Karpas-422 (cell line): Measurements from ENCODE around the gene NRDC. TPM values are rescaled to one million over a fixed set of nuclear protein-coding genes. Genes with fewer than 3 reads are reported as not detected.

Experiments
- DNase-seq: peaks from one replicate; pipeline ENCODE4 v3.0.0-alpha.2; 2015
- H2AFZ ChIP-seq: fragments of 200-600 bp; sonication (generic); 2 replicates; pipeline ENCODE4 v1.6.1; 2014; ENCODE audit warnings: antibody characterized with exemption, low read length, mixed read lengths
- H3K27ac ChIP-seq: fragments of 200-600 bp; sonication (generic); 2 replicates; pipeline ENCODE4 v1.5.1; 2014; ENCODE audit warnings: mild to moderate bottlenecking, low read length, moderate library complexity
- H3K27me3 ChIP-seq: fragments of 200-600 bp; sonication (generic); 2 replicates; pipeline ENCODE4 v1.6.1; 2014; ENCODE audit warnings: low read length, mixed read lengths
- H3K36me3 ChIP-seq: fragments of 200-600 bp; sonication (generic); 2 replicates; pipeline ENCODE4 v1.6.1; 2014; ENCODE audit warnings: low read length, mixed read lengths; ENCODE audit not compliant: insufficient read depth
- H3K4me1 ChIP-seq: fragments of 200-600 bp; sonication (generic); 2 replicates; pipeline ENCODE4 v1.6.1; 2014; ENCODE audit warnings: mild to moderate bottlenecking, low read length, mixed read lengths
- H3K4me2 ChIP-seq: fragments of 200-600 bp; sonication (generic); 2 replicates; pipeline ENCODE4 v1.6.1; 2014; ENCODE audit warnings: low read length, low read depth, mild to moderate bottlenecking; ENCODE audit not compliant: poor library complexity, severe bottlenecking
- H3K4me3 ChIP-seq: fragments of 200-600 bp; sonication (generic); 2 replicates; pipeline ENCODE4 v1.5.1; 2014; ENCODE audit warnings: mild to moderate bottlenecking, antibody characterized with exemption, low read length, mixed read lengths
- H3K79me2 ChIP-seq: fragments of 200-600 bp; sonication (generic); 2 replicates; pipeline ENCODE4 v1.6.1; 2014; ENCODE audit warnings: mild to moderate bottlenecking, low read length, mixed read lengths
- H3K9ac ChIP-seq: fragments of 200-600 bp; sonication (generic); 2 replicates; pipeline ENCODE4 v1.6.0; 2014; ENCODE audit warnings: low read length
- H3K9me2 ChIP-seq: fragments of 200-600 bp; sonication (generic), shearing (Covaris generic); replicated peaks from 2 replicates; pipeline ENCODE4 v1.6.0; 2014; ENCODE audit warnings: mild to moderate bottlenecking, low read length, moderate library complexity; ENCODE audit not compliant: insufficient read depth
- H3K9me3 ChIP-seq: fragments of 300-700, 200-600 bp; sonication (generic); 2 replicates; pipeline ENCODE4 v1.6.1; 2014; ENCODE audit warnings: low read length, mixed read lengths
- H4K20me1 ChIP-seq: fragments of 200-600 bp; sonication (generic); 2 replicates; pipeline ENCODE4 v1.6.1; 2014; ENCODE audit warnings: mild to moderate bottlenecking, antibody characterized with exemption, low read length, low read depth; ENCODE audit not compliant: insufficient read depth
- total RNA-seq: library from RNA; depleted of rRNA; stranded (reverse); fragments of >200 nt; shearing (Covaris generic); gene quantifications from 2 replicates; pipeline ENCODE4 v1.2.3, GENCODE V29; 2014; ENCODE audit warnings: low replicate concordance

The NRDC gene
- total RNA-seq, 1 experiment from 2014 or later: 140 TPM

DNA sequence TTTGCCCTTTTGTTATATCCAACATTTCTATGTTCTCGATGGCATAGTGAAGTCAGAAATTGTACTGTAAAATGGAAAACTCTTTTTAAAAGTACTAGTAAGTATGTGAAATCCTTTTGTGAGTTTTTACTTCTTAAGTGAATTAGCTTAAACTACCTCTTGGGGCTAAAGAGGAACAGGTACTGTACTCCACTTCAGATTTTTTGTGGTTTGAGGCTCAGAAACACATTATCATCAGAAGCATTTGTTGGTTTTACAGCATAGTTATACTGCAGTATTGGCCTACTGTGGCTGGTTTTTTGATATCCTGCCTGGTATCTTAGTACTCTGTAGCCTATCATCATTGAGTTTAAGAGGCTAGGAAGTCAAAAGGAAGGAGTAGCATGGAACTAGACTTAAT is 117.2 kb downstream of the NRDC start:
- H3K9me2 ChIP-seq: no peaks in the 10 kb centered on the region; the same call in 1 of the 2 replicates
- H4K20me1 ChIP-seq: no peaks in the 10 kb centered on the region
- H3K79me2 ChIP-seq: peaks cover 16% of the 10 kb centered on the region
- no peak overlapping the region for H3K4me2 ChIP-seq
- H3K4me3 ChIP-seq: no peak overlapping the region
- no peaks in the 10 kb centered on the region for H3K27me3 ChIP-seq
- no peak overlapping the region for H3K27ac ChIP-seq
- no peak for DNase-seq
- H3K9ac ChIP-seq: no peak overlapping the region
- peaks cover 16% of the 10 kb centered on the region for H3K4me1 ChIP-seq
- no peaks in the 10 kb centered on the region for H3K9me3 ChIP-seq
- H2AFZ ChIP-seq: no peak overlapping the region
- H3K36me3 ChIP-seq: 0 out of 2 replicates have a peak, but pooled peaks cover 4% of the 10 kb centered on the region

DNA sequence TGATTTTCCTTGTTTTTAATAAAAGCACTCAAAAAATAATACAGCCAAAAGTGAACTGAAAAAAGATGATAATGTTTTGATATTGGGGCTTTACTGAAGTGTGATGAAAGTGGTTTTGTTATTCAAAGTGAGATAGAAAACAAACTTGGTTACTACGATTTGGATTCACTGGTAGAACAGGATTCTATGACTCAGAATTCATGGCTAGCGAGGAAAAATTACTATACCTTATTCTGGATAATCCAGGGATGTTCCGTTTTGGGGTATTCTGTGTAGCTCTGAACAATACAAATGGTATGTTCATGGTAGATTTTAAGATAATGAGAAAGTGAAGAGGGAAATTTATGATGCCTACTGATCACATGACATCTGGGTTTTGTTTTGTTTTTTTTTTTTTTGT is 117.7 kb downstream of the NRDC start:
- H3K9me2 ChIP-seq: no peaks in the 10 kb centered on the region; the same call in 1 of the 2 replicates

DNA sequence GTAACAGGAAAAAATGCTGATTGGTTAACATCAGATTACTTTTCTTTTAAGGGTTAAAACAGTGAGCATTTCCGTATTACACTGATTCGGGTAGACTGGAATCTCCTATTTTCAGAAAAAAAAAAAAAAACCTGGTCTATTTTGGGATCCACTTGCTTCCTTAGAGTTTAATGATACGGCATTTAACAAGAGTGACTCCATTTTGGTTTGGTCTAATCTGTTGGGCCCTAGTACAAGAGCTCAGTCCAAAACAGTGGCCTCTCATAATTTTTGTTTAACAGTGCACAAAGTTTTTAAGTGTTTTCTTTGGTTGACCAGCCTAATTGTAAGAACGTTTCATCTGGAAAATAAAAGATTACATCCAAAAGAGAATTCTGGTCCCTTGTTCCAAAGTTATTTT is 120.2 kb downstream of the NRDC start:
- no peak overlapping the region for H3K9ac ChIP-seq
- peaks cover 21% of the 10 kb centered on the region for H3K79me2 ChIP-seq
- no peak overlapping the region for H3K4me3 ChIP-seq
- H3K9me3 ChIP-seq: no peaks in the 10 kb centered on the region
- 0 out of 2 replicates have a peak, but pooled peaks cover 4% of the 10 kb centered on the region for H3K36me3 ChIP-seq
- no peak overlapping the region for H2AFZ ChIP-seq
- no peaks in the 10 kb centered on the region; the same call in 1 of the 2 replicates for H3K9me2 ChIP-seq
- H4K20me1 ChIP-seq: no peaks in the 10 kb centered on the region
- peaks cover 7% of the 10 kb centered on the region for H3K4me1 ChIP-seq
- no peak overlapping the region for H3K4me2 ChIP-seq
- no peak for DNase-seq
- H3K27me3 ChIP-seq: no peaks in the 10 kb centered on the region
- H3K27ac ChIP-seq: no peak overlapping the region

More for the DNA sequence above, 117.7 kb downstream of the NRDC start:
- Histone ChIP-seq H3K4me1 (peaks cover 16% of the 10 kb centered on the region), H3K9me3 (no peaks in the 10 kb centered on the region), H3K36me3 (0 out of 2 replicates have a peak, but pooled peaks cover 4% of the 10 kb centered on the region), H2AFZ (no peak overlapping the region), H3K4me2 (no peak overlapping the region), H3K9ac (no peak overlapping the region), H3K27ac (no peak overlapping the region), H3K27me3 (no peaks in the 10 kb centered on the region), H4K20me1 (no peaks in the 10 kb centered on the region), H3K79me2 (peaks cover 16% of the 10 kb centered on the region), H3K4me3 (no peak overlapping the region)
- no peak for DNase-seq

DNA sequence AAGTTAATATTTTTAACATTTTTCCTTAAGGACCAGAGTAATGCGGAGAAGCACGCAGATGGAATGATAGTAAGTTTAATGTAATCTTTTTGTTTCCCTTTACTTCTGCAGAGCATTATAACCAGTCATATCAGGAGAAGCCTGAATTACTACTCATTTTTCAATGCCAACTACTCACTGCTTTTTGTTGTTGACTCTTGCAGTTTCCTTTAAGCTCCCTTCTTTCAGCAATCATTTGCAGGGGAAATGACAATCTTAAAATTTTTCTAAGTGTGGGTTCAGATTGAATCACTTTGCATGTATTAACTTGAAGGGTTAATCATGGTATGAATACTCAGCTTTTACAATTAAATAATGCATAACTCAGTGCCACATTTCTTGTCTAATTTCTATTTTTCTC is 122.2 kb downstream of the NRDC start:
- peaks cover 15% of the 10 kb centered on the region for H3K36me3 ChIP-seq
- DNase-seq: no peak
- H3K79me2 ChIP-seq: peaks cover 17% of the 10 kb centered on the region
- H3K27me3 ChIP-seq: no peaks in the 10 kb centered on the region
- no peak overlapping the region for H3K27ac ChIP-seq
- no peaks in the 10 kb centered on the region for H4K20me1 ChIP-seq
- no peak overlapping the region for H3K9ac ChIP-seq
- no peaks in the 10 kb centered on the region for H3K4me1 ChIP-seq
- no peak overlapping the region for H3K4me2 ChIP-seq
- H3K9me3 ChIP-seq: no peaks in the 10 kb centered on the region
- H2AFZ ChIP-seq: no peak overlapping the region
- H3K4me3 ChIP-seq: no peak overlapping the region
- H3K9me2 ChIP-seq: no peaks in the 10 kb centered on the region; the same call in 1 of the 2 replicates

DNA sequence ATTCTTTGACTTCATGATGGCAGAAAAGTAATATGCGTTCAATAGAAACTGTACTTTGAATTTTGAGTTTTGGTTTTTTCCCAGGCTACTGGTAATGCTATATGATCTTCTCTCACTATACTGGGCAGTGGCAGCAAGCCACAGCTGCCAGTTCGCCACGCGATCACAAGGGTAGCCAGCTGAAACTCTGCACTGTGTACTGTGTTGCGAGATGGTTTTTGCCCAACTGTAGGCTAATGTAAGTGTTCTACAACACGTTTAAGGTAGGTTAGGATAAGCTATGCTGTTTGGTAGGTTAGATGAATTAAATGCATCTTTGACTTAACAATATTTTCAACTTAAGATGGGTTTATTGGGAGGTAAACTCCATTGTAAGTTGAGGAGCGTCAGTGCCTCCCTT is 123.1 kb downstream of the NRDC start:
- Histone ChIP-seq H3K4me2 (no peak overlapping the region), H3K9ac (no peak overlapping the region), H3K79me2 (peaks cover 15% of the 10 kb centered on the region), H3K9me3 (no peaks in the 10 kb centered on the region), H2AFZ (no peak overlapping the region), H3K4me3 (no peak overlapping the region), H3K27ac (no peak overlapping the region), H3K9me2 (no peaks in the 10 kb centered on the region; the same call in 1 of the 2 replicates), H3K4me1 (no peaks in the 10 kb centered on the region), H3K36me3 (peaks cover 23% of the 10 kb centered on the region), H3K27me3 (no peaks in the 10 kb centered on the region), H4K20me1 (no peaks in the 10 kb centered on the region)
- no peak for DNase-seq

DNA sequence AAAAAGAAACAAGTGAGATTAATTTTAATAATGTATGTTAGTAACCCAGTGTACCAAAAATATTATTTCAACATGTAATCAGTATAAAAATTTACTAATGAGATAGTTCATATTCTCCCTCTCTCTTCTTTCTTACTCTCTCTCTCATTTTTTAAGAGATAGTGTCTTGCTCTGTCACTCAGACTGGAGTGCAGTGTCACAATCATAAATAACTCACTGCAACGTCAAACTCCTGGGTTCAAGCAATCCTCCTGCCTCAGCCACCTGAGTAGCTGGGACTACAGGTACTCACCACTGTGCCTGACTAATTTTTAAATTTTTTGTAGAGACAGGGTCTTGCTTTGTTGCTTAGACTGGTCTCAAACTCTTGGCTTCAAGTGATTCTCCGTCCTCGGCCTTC is 123.9 kb downstream of the NRDC start:
- Histone ChIP-seq H3K27ac (no peak overlapping the region), H3K4me1 (no peaks in the 10 kb centered on the region), H3K27me3 (no peaks in the 10 kb centered on the region), H3K9ac (no peak overlapping the region), H3K4me3 (no peak overlapping the region), H4K20me1 (no peaks in the 10 kb centered on the region), H3K36me3 (peaks cover 28% of the 10 kb centered on the region), H3K79me2 (peaks cover 15% of the 10 kb centered on the region), H3K9me3 (no peaks in the 10 kb centered on the region), H3K9me2 (no peaks in the 10 kb centered on the region), H2AFZ (no peak overlapping the region), H3K4me2 (no peak overlapping the region)
- DNase-seq: no peak

DNA sequence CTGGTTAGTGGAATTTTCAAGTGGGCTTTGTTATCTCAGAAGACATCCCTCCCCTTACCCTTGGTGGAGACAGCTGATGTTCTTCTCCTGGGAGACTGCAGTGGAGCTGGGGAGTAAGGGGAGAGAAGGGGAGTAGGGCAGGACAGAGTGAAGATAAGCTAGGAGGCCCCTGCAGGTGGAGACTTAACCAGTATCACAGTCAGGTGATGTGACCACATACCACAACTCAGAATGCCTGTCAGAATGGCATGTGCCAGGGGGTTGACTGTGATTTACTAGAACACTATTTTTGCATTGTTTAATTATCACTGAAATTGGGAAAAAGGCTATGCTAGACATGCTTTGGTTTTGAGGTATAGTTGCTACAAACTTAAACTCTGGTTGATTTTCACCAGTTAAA is 124.6 kb downstream of the NRDC start:
- Histone ChIP-seq H3K9ac (no peak overlapping the region), H3K4me1 (no peaks in the 10 kb centered on the region), H3K27ac (no peak overlapping the region), H3K36me3 (peaks cover 28% of the 10 kb centered on the region), H3K4me3 (no peak overlapping the region), H3K9me2 (no peaks in the 10 kb centered on the region), H3K27me3 (no peaks in the 10 kb centered on the region), H4K20me1 (no peaks in the 10 kb centered on the region), H3K4me2 (no peak overlapping the region), H3K79me2 (peaks cover 15% of the 10 kb centered on the region), H2AFZ (no peak overlapping the region), H3K9me3 (no peaks in the 10 kb centered on the region)
- no peak for DNase-seq

DNA sequence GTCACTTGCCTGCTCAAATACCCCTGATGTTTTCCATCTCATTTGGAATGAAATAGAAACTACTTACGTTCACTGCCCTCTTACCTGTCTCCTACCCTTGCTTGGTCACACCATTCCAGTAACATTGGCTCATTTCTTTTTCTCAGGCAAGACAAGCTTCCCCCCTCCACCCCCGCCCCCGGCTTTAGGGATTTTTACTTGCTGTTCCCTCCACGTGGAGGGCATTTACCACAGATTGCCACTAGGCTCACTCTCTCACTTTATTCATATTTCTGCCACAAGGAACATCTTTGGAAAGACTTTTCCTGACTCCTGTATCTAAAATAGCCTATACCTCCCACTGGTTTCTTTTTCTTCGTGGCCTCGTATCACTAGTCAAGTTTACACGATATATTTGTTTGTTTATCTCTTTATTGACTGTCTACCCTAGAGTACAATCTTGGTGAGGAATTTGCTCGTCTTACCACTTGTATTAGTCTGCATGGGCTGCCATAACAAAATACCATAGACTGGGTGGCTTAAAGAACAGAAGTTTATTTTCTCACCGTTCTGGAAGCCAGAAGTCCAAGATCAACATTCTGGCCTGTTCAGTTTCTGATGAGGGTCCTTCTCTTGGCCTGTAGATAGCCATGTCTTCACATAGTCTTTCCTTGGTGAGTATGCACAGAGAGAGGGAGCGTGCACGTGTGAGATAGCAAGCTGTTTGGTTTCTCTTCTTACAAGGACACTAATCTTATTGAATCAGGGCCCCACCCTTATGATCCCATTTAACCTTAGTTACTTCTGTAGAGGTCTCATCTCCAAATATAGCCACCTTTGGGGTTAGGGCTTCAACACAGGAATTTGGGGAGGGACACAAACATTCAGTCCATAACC is 126.2 kb downstream of the NRDC start:
- Histone ChIP-seq H3K27ac (no peak overlapping the region), H4K20me1 (no peaks in the 10 kb centered on the region), H3K4me3 (no peak overlapping the region), H3K9ac (no peak overlapping the region), H3K36me3 (peaks cover 28% of the 10 kb centered on the region), H2AFZ (no peak overlapping the region), H3K9me2 (no peaks in the 10 kb centered on the region), H3K79me2 (peaks cover 11% of the 10 kb centered on the region; the same call in 1 of the 2 replicates), H3K4me2 (no peak overlapping the region), H3K27me3 (no peaks in the 10 kb centered on the region), H3K4me1 (no peaks in the 10 kb centered on the region), H3K9me3 (no peaks in the 10 kb centered on the region)
- no peak for DNase-seq
